SW 1271 (cell line): ENCODE measurements around the gene SETD7.
A peak's percentile ranks its signal among the peaks of the same experiment; 100 is the strongest.
"Not testable (repeated sequence)": the region's sequence is repeated elsewhere in the genome, so short reads cannot be mapped to it uniquely, and the experiment has no call there.

ENCODE experiments used
- DNase-seq, 2 experiments: peaks; one replicate each; lab custom pipeline; 2025; lab: John Stamatoyannopoulos, UW

The SETD7 gene

DNA sequence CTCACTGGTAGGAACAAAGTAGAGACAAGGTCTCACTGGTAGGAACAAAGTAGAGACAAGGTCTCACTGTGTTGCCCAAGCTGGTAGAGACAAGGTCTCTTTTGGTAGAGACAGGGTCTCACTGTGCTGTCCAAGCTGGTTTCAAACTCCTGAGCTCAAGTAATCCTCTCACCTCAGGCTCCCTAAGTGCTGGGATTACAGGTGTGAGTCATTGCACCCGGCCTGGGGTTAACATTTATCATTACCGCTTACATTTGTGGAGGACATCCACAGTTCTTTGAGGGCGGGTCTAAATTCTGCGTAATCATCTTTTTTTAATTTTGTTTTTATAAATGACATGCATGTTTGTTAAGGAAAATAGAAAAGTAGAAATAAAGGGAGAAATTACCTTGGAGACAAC is 90.1 kb downstream of the SETD7 start:
- DNase-seq, result no peak

DNA sequence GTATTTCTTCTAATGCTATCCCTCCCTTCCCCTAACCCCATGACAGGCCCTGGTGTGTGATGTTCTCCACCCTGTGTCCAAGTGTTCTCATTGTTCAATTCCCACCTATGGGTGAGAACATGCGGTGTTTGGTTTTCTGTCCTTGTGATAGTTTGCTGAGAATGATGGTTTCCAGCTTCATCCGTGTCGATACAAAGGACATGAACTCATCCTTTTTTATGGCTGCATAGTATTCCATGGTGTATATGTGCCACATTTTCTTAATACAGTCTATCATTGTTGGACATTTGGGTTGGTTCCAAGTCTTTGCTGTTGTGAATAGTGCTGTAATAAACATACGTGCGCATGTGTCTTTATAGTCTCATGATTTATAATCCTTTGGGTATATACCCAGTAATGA is 91.5 kb downstream of the SETD7 start:
- DNase-seq, result not testable (repeated sequence)

DNA sequence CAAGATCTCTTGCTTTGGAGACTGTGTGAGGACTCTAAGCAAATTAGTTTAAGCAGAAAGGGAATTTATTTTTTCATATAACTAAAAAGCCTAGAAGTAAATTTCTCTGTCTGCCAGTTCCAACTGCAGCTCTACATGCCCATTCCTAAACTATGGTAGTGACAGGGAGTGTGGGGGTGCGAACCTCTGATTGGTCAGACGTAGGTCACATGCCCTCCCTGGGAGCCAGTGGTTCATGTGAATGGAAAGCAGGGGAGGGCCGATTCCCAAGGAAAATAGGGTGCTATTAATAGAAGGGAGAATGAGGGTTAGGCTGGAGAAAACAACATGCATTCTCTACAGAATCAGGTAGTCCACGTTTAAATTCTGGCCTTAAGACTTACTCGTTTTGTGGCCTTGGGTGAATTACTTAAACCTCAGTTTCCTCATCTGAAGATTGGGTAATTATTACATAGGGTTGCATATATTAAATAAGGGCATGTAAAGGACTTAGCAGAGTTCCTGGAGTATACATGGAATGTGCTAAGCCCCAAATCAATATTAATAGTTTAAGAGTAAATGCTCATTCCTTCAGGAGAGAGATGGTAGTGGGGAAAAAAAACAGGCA is 94.9 kb downstream of the SETD7 start:
- no peak for DNase-seq

DNA sequence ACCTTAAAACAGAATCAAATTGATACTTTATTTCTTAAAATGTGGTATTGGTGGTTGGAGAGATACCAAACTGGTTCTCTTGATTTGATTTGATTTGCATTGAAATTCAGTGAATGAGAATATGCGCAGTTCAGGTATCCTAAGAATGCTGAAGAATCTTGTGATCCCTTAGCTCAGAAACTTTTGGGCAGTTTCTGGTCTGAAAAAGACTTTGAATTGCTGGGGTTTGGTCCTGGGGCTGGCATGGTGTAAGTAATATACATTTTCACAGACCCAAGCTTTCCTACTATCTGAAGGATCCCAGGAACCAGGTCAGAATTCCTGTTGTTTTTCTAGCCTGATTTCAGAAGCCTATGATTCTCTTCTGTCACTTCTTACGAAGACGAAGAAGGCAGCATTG is 95.5 kb downstream of the SETD7 start:
- DNase-seq, result no peak

DNA sequence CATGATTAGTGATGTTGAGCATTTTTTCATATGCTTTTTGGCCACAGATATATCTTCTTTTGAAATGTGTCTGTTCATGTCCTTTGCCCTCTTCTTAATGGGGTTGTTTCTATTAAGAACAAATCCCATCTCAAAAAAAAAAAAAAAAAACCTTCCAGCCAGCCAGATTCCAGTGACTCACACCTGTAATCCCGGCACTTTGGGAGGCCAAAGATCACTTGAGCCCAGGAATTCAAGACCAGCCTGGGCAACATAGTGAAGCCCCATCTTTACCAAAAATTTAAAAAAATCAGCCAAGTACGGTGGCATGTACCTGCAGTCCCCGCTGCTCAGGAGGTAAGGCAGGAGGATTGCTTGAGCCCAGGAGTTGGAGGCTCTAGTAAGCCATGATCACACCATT is 97.0 kb downstream of the SETD7 start:
- DNase-seq, result no peak

DNA sequence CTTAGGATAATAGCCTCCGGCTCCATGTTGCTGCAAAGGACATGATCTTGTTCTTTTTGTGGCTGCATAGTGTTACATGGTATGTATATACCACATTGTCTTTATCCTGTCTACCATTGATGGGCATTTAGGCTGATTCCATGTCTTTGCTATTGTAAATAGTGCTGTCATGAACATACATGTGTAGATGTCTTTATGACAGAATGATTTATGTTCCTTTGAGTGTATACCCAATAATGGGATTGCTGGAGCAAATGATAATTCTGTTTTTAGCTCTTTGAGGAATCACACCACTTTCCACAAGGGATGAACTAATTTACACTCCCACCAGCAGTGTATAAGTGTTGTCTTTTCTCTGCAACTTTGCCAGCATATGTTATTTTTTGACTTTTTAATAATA is 97.5 kb downstream of the SETD7 start:
- no peak for DNase-seq

DNA sequence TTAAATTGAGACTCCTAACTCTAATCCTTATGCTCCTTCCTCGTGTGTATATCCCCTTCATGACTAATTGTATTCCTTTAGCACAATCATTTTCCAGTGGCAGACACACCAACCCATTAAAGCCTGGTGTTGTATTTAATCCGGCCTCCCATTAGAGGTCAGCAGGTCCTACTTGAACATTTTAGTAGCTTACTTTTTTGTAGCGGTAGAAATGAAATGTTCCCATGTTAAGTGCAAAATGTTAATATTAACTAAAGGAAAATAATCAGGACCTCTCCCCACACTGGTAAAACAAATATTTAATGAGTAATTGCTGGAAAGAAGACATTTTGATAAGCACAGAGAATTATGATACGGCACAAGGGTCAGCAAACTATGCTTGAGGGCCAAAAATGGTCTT is 98.7 kb downstream of the SETD7 start:
- DNase-seq, result no peak

DNA sequence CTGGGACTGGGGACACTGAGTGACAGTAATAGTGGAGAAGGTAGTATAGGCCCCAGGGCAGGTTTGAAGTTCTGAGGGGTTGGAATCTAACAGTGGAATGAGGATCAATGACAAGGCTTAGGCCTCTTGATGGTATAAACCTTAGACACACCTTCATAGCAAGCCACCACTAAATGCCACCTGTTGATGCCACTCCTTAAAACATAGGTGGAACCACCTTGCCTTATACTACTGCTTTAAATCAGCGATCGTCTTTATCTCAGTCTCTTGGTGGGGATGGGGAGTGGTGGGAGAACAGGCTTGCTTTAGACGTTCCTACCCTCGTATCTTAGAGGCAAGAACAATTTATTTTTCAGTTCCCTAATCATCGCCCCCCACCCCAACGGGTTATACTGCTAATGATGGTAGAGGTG is 100.9 kb downstream of the SETD7 start:
- DNase-seq, result no peak

DNA sequence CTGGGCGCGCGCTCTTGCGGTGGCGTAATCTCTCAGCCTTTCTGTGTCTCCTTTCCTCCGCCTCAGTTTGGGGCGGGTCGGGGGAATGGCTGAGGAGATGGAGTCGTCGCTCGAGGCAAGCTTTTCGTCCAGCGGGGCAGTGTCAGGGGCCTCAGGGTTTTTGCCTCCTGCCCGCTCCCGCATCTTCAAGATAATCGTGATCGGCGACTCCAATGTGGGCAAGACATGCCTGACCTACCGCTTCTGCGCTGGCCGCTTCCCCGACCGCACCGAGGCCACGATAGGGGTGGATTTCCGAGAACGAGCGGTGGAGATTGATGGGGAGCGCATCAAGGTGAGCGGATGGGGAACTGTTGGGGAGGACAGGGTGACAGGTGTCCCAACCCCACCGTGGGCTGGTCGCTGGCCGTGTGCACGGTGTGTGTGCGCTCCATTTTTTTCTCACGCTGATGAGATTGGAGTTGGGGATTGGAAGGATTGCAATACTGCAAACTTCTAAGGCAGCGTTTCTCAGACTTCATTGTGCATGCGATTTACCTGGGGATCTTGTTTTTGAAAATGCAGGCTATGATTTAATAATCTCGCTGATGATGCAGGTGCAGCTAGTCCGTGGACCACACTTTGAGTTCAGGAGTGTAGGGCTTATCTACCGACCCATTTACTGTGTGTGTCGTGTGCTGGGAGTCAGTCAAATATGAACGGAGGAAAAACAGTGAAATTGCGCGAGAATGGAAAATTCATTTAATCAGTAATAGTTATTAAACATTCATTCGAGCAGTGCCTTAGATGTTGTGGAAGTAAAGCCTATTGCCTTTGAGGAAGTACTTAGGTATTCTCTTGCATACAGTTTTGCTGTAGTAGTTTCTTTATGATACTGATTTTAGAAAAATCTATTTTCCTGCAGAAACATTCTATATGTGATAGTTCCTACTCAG is 101.6 kb downstream of the SETD7 start, which contains the start of gene RAB33B:
Gene RAB33B (plus strand): TSS at position 11 of the 935 bp plus-strand sequence. CDS start 75 bp downstream, at position 86.
- DNase-seq, result peak in 1 of 2 experiments; percentile 50

DNA sequence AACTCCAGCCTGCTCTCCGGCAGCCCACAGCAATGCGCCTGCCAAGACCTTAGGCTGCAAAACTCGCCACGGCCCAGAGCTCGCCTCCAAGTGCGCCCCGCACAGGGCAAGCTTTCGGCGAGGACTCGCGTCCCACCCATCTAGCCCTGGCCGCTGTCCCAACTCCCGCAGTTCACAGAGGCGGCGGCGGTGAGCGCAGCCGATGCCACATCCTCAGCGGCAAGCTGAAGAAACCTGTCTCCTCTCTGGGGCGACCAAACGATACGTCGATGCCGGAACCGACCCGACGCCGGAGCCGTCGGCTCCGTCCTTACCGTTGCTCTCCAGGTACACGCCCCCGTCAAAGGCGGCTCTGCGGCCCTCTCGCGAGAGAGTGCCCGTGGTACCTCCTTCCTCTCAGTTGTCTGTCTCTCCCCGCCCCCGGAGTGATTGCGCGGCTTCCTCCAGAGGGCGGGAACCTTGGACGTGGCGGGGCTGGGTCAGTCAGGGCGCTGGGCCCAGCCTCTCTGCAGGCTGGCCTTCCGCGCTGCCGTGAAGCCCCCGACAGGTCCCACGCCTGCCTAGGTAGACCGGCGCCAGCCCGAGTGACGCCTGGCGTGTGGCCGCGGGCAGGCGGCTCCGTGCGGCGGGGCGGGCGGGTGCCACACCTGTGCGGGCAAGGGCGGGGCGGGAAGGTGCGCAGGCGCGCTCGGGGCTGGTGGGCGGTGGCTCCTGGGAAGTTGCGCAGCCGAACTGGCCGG is 102.5 kb downstream of the SETD7 start:
- peak; percentile 81 to 86 for DNase-seq

DNA sequence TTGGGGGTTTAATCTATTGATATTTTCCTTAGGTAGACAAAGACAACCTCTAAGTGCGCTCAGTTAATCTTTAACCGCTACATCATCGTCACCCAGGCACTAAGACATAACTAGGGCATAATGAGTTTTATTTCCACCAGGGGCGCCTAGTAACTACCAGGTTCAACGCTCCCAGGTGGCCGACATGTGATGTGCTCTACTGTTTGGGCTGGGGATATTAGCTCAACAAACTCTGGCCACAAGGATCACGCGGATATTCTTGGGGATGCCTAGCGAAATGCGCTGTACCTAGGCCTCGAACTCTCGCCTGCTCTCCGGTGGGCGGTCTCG is 103.0 kb downstream of the SETD7 start:
- peak; percentile 68 to 77 for DNase-seq

DNA sequence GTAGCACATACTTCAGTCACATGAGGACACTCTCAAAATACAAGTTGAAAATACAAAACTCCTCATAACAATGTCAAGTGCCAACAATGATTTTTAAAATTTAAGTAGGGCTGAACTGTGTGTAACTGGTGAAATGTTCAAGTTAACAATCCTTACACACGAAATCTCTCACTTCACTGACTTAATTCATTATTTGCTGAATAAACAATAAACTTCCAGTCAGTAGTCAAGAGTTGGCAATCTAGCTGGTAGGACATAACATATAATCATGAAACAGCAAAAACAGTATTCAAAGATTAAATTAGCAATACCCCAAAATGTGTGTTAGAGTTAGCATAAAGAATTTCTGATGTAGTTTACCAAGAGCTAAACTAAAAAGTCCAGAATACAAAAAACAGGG is 104.0 kb downstream of the SETD7 start:
- no peak for DNase-seq

DNA sequence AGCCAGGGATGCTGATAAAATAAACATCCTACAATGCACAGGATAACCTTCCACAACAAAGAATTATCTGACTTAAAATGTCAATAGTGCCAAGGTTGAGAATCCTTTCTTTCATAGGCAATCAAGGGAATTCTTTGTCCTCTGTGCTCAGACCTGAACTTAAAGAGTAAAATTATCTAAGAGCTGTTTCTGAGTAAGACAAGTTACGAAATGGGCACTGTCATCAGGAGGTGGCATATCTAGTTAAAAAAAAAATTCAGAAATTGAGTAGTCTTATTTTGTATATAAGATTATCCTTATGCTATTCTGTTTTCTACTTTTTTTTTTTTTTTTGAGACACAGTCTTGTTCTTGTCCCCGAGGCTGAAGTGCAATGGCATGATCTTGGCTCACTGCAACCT is 105.4 kb downstream of the SETD7 start:
- no peak for DNase-seq

DNA sequence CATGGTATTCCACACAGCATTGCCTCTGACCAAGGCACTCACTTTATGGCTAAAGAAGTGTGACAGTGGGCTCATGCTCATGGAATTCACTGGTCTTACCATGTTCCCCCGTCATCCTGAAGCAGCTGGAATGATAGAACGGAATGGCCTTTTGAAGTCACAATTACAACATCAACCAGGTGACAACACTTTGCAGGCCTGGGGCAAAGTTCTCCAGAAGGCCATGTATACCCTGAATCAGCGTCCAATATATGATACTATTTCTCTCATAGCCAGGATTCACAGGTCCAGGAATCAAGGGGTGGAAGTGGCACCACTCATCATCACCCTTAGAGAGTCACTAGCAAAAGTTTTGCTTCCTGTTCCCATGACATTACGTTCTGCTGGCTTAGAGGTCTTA is 108.9 kb downstream of the SETD7 start:
- DNase-seq, result not testable (repeated sequence)
